H1 (cell line): Measurements from ENCODE around the gene COL4A4. TPM values are rescaled to one million over a fixed set of nuclear protein-coding genes. Genes with fewer than 3 reads are reported as not detected.

Experiments used
- CBX8 ChIP-seq: fragments of 300-800, 300-1000 bp; sonication (generic); IDR thresholded peaks from 2 replicates; pipeline ENCODE4 v1.7.1; 2016; ENCODE audit warnings: low read depth, low read length, borderline replicate concordance
- EP300 ChIP-seq, 2 experiments: IDR thresholded peaks; 1 replicate in 1 of 2; 2 replicates in 1 of 2; pipeline ENCODE4 v1.6.1; 2011 to 2012; ENCODE audit warnings: low read depth in 2 of 2, low read length in 2 of 2, mild to moderate bottlenecking in 2 of 2, borderline replicate concordance in 1 of 2, inconsistent platforms in 1 of 2, moderate library complexity in 1 of 2
- TAF7 ChIP-seq: optimal IDR thresholded peaks from 2 replicates; pipeline ENCODE3; 2011; ENCODE audit warnings: low read depth, mild to moderate bottlenecking, inconsistent platforms, low read length, moderate library complexity, borderline replicate concordance
- YY1 ChIP-seq: IDR thresholded peaks from 2 replicates; pipeline ENCODE4 v1.6.1; 2011; ENCODE audit warnings: low read depth, mild to moderate bottlenecking, low read length
- polyA plus RNA-seq, 7 experiments: library from polyadenylated mRNA; depleted of rRNA in 3 of 7; stranded (reverse) in 5 of 7; unstranded in 2 of 7; fragments of >200 nt in 5 of 7; fragments of 200-250 nt in 2 of 7; gene quantifications; 1 replicate in 5 of 7; 2 replicates in 1 of 7; 4 replicates in 1 of 7; pipeline versions ENCODE4 v1.2.1 to v1.2.3, GENCODE V29; 2011 to 2013; ENCODE audit warnings: missing spikeins in 2 of 7, mixed read lengths in 2 of 7
- total RNA-seq: library from RNA; stranded (reverse); fragmentation: NEBNext Ultra II Directional; extraction: Animal tissue kit (Norgen Biotek cat#: 25700); gene quantifications from 2 replicates; pipeline ENCODE4 v1.2.1, GENCODE V29; 2021
- TF ChIP-seq, protein P1 (sequence below): fragments of 300-600 bp; sonication (generic); IDR thresholded peaks from 2 replicates; pipeline ENCODE4 v1.7.1; 2012; ENCODE audit warnings: low read length, moderate library complexity, mild to moderate bottlenecking, inconsistent platforms; ENCODE audit not compliant: insufficient replicate concordance

COL4A4 gene
- total and polyA plus RNA-seq, 2 of the 8 experiments (the other 6 are each of a cell fraction or from before 2014, with no cell fraction given) = 0.33 to 1.7 TPM

DNA sequence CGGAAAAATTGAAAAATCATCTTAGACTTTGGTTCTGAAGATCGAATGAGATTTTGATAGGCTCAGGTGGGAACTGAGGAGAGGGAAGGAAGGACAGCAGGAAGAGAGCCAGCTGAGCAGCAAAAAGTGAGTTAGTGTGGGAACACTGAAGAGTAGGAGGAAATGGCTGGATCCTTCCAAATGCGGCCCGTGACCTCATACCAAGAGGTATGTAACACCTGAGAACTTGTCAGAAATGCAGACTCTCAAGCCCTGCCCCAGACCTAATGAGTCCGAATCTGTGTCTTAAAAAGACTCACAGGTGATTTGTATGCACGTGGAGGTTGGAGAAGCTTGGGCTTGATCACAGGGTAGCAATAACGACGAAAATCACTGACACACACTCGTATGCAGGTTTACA is 42.4 kb upstream of the COL4A4 start (continued):
- TF ChIP-seq, protein P1, sequence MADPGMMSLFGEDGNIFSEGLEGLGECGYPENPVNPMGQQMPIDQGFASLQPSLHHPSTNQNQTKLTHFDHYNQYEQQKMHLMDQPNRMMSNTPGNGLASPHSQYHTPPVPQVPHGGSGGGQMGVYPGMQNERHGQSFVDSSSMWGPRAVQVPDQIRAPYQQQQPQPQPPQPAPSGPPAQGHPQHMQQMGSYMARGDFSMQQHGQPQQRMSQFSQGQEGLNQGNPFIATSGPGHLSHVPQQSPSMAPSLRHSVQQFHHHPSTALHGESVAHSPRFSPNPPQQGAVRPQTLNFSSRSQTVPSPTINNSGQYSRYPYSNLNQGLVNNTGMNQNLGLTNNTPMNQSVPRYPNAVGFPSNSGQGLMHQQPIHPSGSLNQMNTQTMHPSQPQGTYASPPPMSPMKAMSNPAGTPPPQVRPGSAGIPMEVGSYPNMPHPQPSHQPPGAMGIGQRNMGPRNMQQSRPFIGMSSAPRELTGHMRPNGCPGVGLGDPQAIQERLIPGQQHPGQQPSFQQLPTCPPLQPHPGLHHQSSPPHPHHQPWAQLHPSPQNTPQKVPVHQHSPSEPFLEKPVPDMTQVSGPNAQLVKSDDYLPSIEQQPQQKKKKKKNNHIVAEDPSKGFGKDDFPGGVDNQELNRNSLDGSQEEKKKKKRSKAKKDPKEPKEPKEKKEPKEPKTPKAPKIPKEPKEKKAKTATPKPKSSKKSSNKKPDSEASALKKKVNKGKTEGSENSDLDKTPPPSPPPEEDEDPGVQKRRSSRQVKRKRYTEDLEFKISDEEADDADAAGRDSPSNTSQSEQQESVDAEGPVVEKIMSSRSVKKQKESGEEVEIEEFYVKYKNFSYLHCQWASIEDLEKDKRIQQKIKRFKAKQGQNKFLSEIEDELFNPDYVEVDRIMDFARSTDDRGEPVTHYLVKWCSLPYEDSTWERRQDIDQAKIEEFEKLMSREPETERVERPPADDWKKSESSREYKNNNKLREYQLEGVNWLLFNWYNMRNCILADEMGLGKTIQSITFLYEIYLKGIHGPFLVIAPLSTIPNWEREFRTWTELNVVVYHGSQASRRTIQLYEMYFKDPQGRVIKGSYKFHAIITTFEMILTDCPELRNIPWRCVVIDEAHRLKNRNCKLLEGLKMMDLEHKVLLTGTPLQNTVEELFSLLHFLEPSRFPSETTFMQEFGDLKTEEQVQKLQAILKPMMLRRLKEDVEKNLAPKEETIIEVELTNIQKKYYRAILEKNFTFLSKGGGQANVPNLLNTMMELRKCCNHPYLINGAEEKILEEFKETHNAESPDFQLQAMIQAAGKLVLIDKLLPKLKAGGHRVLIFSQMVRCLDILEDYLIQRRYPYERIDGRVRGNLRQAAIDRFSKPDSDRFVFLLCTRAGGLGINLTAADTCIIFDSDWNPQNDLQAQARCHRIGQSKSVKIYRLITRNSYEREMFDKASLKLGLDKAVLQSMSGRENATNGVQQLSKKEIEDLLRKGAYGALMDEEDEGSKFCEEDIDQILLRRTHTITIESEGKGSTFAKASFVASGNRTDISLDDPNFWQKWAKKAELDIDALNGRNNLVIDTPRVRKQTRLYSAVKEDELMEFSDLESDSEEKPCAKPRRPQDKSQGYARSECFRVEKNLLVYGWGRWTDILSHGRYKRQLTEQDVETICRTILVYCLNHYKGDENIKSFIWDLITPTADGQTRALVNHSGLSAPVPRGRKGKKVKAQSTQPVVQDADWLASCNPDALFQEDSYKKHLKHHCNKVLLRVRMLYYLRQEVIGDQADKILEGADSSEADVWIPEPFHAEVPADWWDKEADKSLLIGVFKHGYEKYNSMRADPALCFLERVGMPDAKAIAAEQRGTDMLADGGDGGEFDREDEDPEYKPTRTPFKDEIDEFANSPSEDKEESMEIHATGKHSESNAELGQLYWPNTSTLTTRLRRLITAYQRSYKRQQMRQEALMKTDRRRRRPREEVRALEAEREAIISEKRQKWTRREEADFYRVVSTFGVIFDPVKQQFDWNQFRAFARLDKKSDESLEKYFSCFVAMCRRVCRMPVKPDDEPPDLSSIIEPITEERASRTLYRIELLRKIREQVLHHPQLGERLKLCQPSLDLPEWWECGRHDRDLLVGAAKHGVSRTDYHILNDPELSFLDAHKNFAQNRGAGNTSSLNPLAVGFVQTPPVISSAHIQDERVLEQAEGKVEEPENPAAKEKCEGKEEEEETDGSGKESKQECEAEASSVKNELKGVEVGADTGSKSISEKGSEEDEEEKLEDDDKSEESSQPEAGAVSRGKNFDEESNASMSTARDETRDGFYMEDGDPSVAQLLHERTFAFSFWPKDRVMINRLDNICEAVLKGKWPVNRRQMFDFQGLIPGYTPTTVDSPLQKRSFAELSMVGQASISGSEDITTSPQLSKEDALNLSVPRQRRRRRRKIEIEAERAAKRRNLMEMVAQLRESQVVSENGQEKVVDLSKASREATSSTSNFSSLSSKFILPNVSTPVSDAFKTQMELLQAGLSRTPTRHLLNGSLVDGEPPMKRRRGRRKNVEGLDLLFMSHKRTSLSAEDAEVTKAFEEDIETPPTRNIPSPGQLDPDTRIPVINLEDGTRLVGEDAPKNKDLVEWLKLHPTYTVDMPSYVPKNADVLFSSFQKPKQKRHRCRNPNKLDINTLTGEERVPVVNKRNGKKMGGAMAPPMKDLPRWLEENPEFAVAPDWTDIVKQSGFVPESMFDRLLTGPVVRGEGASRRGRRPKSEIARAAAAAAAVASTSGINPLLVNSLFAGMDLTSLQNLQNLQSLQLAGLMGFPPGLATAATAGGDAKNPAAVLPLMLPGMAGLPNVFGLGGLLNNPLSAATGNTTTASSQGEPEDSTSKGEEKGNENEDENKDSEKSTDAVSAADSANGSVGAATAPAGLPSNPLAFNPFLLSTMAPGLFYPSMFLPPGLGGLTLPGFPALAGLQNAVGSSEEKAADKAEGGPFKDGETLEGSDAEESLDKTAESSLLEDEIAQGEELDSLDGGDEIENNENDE = no peak
- TF ChIP-seq CBX8 (no peak), TAF7 (no peak), EP300 (IDR thresholded peaks at IDR 0.05; ENCODE audit: borderline replicate concordance in 1 of 2, low read depth in 2 of 2, low read length in 2 of 2) (no peak), YY1 (no peak)
- TF ChIP-seq, all 59 proteins: peak for 0
